ENCODE results near the gene ANKRD12. TPM values are rescaled to one million over a fixed set of nuclear protein-coding genes. Genes with fewer than 3 reads are reported as not detected.
A peak's percentile ranks its signal among the peaks of the same experiment; 100 is the strongest.

Gene ANKRD12
- total and polyA plus RNA-seq, 7 donors = 5.7 to 49.0 (median 36.7) TPM

DNA sequence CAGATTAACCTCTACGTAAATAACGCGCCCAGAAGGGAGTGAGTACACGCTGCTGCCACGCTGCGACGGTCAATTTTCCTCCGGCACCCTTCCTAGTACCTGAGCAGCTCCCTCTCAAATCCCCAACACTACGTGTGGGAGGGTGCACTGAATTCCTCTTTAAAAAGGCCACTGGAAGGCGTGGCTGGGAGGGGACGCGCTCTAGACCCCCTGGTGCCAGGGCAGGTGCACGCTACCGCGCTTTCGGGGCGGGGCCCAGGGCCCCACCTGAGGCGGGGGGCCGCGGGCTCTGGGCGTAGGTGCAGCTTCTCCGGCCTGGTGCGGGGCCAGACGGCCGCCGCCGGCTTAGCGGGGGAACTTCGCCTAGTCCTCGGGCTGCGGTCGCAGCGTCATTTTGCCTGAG lies 668 bp upstream of the ANKRD12 start:
- peak overlapping the region; percentile 88 for H3K4me3 ChIP-seq
- no peaks in the 10 kb centered on the region for H3K27me3 ChIP-seq (ENCODE audit: insufficient read depth in 3 of 3, low read length in 2 of 3)
- 0 to 1% (median 0%) methylated on average over 30 to 33 of the region's 33 CpGs for WGBS, 3 donors
- ATAC-seq (peak; percentile 24 to 48 (median 28)), DNase-seq (no peak)
- no peak for TF ChIP-seq CTCF (IDR thresholded peaks at IDR 0.05)
- peaks cover 3 to 39% of the 10 kb centered on the region in 2 donors for H3K36me3 ChIP-seq (ENCODE audit: insufficient read depth in 1 of 2, low read depth in 1 of 2)
- H3K27ac ChIP-seq = peak overlapping the region; percentile 99
- H3K4me1 ChIP-seq = peaks cover 44% of the 10 kb centered on the region
- intact Hi-C loops (cut with DNase I) = loop anchor here (2.0 kb wide), 1 partner anchor 33 kb away; the partner anchor contains the start of gene NDUFV2 (in 2 of the 2)
- no peaks in the 10 kb centered on the region for H3K9me3 ChIP-seq

GRCh38 chr18:9137168-9138066 lies 836 bp downstream of the ANKRD12 start:
- ATAC-seq = peak; percentile 38 to 44 (median 40)
- WGBS, 3 donors = 0% methylated on average over 47 to 95 of the region's 95 CpGs
- Histone ChIP-seq H3K27me3 (ENCODE audit: insufficient read depth in 3 of 3, low read length in 2 of 3) (no peaks in the 10 kb centered on the region), H3K4me3 (peak overlapping the region; percentile 88), H3K9me3 (no peaks in the 10 kb centered on the region), H3K4me1 (peaks cover 54% of the 10 kb centered on the region), H3K36me3 (ENCODE audit: insufficient read depth in 1 of 2, low read depth in 1 of 2) (peaks cover 2 to 25% of the 10 kb centered on the region in 2 donors), H3K27ac (peak overlapping the region; percentile 99)
- DNase-seq = peak; percentile 71 to 84
- intact Hi-C loops (cut with DNase I) = loop anchor here (2.0 kb wide), 1 partner anchor 35 kb away; the partner anchor contains the start of gene NDUFV2 (in 2 of the 2)
- no peak for TF ChIP-seq CTCF (IDR thresholded peaks at IDR 0.05)

- 47 to 62% (median 47%) methylated on average over 7 of the region's 7 CpGs for WGBS, 3 donors
- Histone ChIP-seq H3K9me3 (no peaks in the 10 kb centered on the region), H3K27me3 (ENCODE audit: insufficient read depth in 3 of 3, low read length in 2 of 3) (no peaks in the 10 kb centered on the region), H3K4me3 (peak overlapping the region; percentile 88), H3K4me1 (peaks cover 65% of the 10 kb centered on the region), H3K36me3 (ENCODE audit: insufficient read depth in 1 of 2, low read depth in 1 of 2) (peaks cover 0 to 8% of the 10 kb centered on the region in 2 donors), H3K27ac (peak overlapping the region; percentile 99)
- TF ChIP-seq CTCF (IDR thresholded peaks at IDR 0.05) = no peak
- DNase-seq (no peak), ATAC-seq (no peak)
- intact Hi-C loops (cut with DNase I) = no loop called here
Observed at GRCh38 chr18:9139400-9140039, 2.9 kb downstream of the ANKRD12 start.

DNA sequence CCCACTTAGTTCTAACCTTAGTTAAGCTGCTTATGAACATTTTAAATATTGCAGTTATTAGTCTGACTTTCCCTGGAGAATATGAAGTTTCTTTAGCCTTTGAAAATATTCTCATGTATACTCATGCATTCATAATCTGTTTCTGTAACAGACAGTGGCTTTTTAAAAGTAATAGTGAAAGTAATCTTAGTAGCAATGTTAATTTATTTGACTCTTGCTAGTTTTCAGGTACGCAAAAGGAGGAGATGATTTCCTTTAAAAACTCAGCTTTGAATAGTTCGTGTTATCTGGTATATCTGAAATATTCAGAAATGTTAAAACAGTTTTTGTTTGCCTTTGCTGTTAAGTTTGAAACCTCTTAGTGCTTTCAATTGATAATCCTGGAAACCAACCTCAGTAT lies 3.8 kb downstream of the ANKRD12 start:
- intact Hi-C loops (cut with DNase I) = no loop called here
- Histone ChIP-seq H3K27ac (peak overlapping the region; percentile 99), H3K9me3 (no peaks in the 10 kb centered on the region), H3K4me3 (peak overlapping the region; percentile 88), H3K4me1 (peaks cover 65% of the 10 kb centered on the region), H3K27me3 (ENCODE audit: insufficient read depth in 3 of 3, low read length in 2 of 3) (no peaks in the 10 kb centered on the region), H3K36me3 (ENCODE audit: insufficient read depth in 1 of 2, low read depth in 1 of 2) (no peaks in the 10 kb centered on the region)
- 50 to 68% (median 63%) methylated on average over 2 of the region's 2 CpGs for WGBS, 3 donors
- DNase-seq (no peak), ATAC-seq (no peak)
- TF ChIP-seq CTCF (IDR thresholded peaks at IDR 0.05) = no peak

Data from psoas muscle (tissue), 8 donors.